HFFc6 (cell line): ENCODE measurements around the gene PIGH. TPM values are rescaled to one million over a fixed set of nuclear protein-coding genes. Genes with fewer than 3 reads are reported as not detected.

ENCODE experiments used
- DNase-seq: peaks from one replicate; pipeline ENCODE4 v3.0.0-alpha.2; 2018
- H3K27ac Mint-ChIP-seq: 2 replicates; pipeline ENCODE4 v1.8.0; 2020; ENCODE audit warnings: mild to moderate bottlenecking, mixed read lengths
- H3K27me3 Mint-ChIP-seq: 2 replicates; pipeline ENCODE4 v1.8.0; 2021; ENCODE audit warnings: mild to moderate bottlenecking, moderate library complexity, mixed read lengths; ENCODE audit not compliant: insufficient read depth
- H3K36me3 Mint-ChIP-seq: 2 replicates; pipeline ENCODE4 v1.8.0; 2021; ENCODE audit warnings: low read depth, mixed read lengths
- H3K4me1 Mint-ChIP-seq: 2 replicates; pipeline ENCODE4 v1.8.0; 2020; ENCODE audit warnings: low read depth, mixed read lengths
- H3K4me3 Mint-ChIP-seq: 2 replicates; pipeline ENCODE4 v1.8.0; 2020; ENCODE audit warnings: mild to moderate bottlenecking, moderate library complexity, mixed read lengths
- H3K9me3 Mint-ChIP-seq: 2 replicates; pipeline ENCODE4 v1.8.0; 2020; ENCODE audit warnings: mild to moderate bottlenecking, mixed read lengths
- CTCF ChIP-seq: fragments of 200-600 bp; sonication (generic); IDR thresholded peaks from 2 replicates; pipeline ENCODE4 v1.5.0; 2021; ENCODE audit warnings: antibody characterized with exemption, mild to moderate bottlenecking
- total RNA-seq, 6 experiments: library from RNA; stranded (reverse); fragmentation: NEBNext Ultra II Directional; extraction: Animal tissue kit (Norgen Biotek cat#: 25700); gene quantifications; 2 replicates in 1 of 6; 3 replicates in 5 of 6; pipeline ENCODE4 v1.2.3, GENCODE V29; 2021

PIGH gene
- total RNA-seq, 6 experiments from 2014 or later = 6.3 to 9.3 (median 7.8) TPM

GRCh38 chr14:67573228-67574010 lies 26.6 kb downstream of the PIGH start:
- Mint-ChIP-seq H3K27me3 (peaks cover 26% of the 10 kb centered on the region; the same call in 1 of the 2 replicates), H3K4me3 (no peak overlapping the region), H3K36me3 (no peaks in the 10 kb centered on the region), H3K27ac (no peak overlapping the region), H3K4me1 (no peaks in the 10 kb centered on the region), H3K9me3 (no peaks in the 10 kb centered on the region)
- no peak for TF ChIP-seq CTCF
- no peak for DNase-seq

- H3K27me3 Mint-ChIP-seq = peaks cover 23% of the 10 kb centered on the region
- no peak for TF ChIP-seq CTCF
- no peaks in the 10 kb centered on the region for H3K9me3 Mint-ChIP-seq
- no peak for DNase-seq
- H3K4me1 Mint-ChIP-seq = peaks cover 1% of the 10 kb centered on the region
- H3K27ac Mint-ChIP-seq = no peak overlapping the region
- no peaks in the 10 kb centered on the region for H3K36me3 Mint-ChIP-seq
- no peak overlapping the region for H3K4me3 Mint-ChIP-seq
Measured at GRCh38 chr14:67572608-67573007, 27.5 kb downstream of the PIGH start.

GRCh38 chr14:67571991-67572323 lies 28.1 kb downstream of the PIGH start:
- H3K4me3 Mint-ChIP-seq = no peak overlapping the region
- H3K27ac Mint-ChIP-seq = no peak overlapping the region
- H3K27me3 Mint-ChIP-seq = peaks cover 27% of the 10 kb centered on the region
- H3K36me3 Mint-ChIP-seq = no peaks in the 10 kb centered on the region
- H3K9me3 Mint-ChIP-seq = no peaks in the 10 kb centered on the region
- H3K4me1 Mint-ChIP-seq = peaks cover 7% of the 10 kb centered on the region
- no peak for TF ChIP-seq CTCF
- no peak for DNase-seq

GRCh38 chr14:67571275-67571990 lies 28.6 kb downstream of the PIGH start:
- TF ChIP-seq CTCF = peak; percentile 92
- Mint-ChIP-seq H3K9me3 (no peaks in the 10 kb centered on the region), H3K4me3 (no peak overlapping the region), H3K36me3 (no peaks in the 10 kb centered on the region), H3K27ac (no peak overlapping the region), H3K4me1 (peaks cover 7% of the 10 kb centered on the region), H3K27me3 (peaks cover 31% of the 10 kb centered on the region)
- peak; percentile 41 for DNase-seq

- H3K36me3 Mint-ChIP-seq = no peaks in the 10 kb centered on the region
- no peak for DNase-seq
- H3K9me3 Mint-ChIP-seq = no peaks in the 10 kb centered on the region
- H3K27ac Mint-ChIP-seq = no peak overlapping the region
- peaks cover 7% of the 10 kb centered on the region for H3K4me1 Mint-ChIP-seq
- no peak overlapping the region for H3K4me3 Mint-ChIP-seq
- TF ChIP-seq CTCF = no peak
- peaks cover 31% of the 10 kb centered on the region for H3K27me3 Mint-ChIP-seq
Measured at GRCh38 chr14:67570453-67570852, 29.6 kb downstream of the PIGH start.
